Measurements from ENCODE around the gene SKP1. TPM values are rescaled to one million over a fixed set of nuclear protein-coding genes. Genes with fewer than 3 reads are reported as not detected.

SKP1 gene
- polyA plus RNA-seq, 3 donors = 681 to 900 (median 805) TPM

GRCh38 chr5:134103998-134104654 lies 72.6 kb downstream of the SKP1 start:
- DNase-seq (ENCODE audit: extremely low read depth in 1 of 11, low read depth in 9 of 11, low spot score in 4 of 11) = no peak

- no peak for DNase-seq (ENCODE audit: extremely low read depth in 1 of 11, low read depth in 9 of 11, low spot score in 4 of 11)
These were observed 73.4 kb downstream of the SKP1 start for GRCh38 chr5:134103397-134103796.

- DNase-seq (ENCODE audit: extremely low read depth in 1 of 11, low read depth in 9 of 11, low spot score in 4 of 11) = no peak
These were observed 74.9 kb downstream of the SKP1 start for GRCh38 chr5:134101686-134102439.

DNA sequence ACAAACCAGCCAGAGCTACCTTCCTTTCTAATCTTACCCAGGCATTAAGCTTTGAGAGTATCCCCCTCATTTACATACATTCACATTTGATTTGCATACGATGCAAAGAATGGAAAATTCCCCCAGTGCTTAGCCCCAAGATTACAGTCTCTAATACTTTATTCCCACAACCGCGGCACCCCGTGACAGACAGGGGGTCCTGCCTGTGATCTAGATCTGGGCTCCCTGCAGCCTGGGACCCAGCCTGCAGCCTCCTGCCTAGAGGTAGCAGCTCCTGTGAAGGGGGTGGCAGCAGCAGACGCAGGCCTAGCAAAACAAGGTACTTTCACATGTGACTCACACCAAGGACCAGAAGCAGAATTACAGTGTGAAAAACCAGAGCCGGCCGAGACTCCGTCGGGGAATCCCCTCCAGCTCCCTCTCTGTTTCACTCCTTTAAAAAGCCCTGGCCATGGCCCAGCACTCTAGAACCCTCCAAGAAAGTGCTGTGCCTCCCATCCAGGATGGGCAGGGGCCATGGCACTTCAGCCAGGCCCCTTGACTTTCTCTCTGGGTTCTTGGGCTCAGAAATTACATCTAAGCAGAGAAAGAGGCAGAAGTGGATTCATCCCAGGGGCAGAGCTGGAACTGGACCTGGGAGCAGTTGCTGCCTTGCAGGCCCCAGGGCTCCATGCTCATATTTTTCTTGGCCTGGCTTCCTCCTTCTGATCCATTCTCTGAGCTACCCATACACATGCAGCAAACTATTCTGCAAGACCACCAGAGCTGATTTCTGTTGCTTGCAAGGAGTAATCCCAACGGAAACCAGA lies 76.3 kb downstream of the SKP1 start:
- no peak for DNase-seq (ENCODE audit: extremely low read depth in 1 of 11, low read depth in 9 of 11, low spot score in 4 of 11)

DNA sequence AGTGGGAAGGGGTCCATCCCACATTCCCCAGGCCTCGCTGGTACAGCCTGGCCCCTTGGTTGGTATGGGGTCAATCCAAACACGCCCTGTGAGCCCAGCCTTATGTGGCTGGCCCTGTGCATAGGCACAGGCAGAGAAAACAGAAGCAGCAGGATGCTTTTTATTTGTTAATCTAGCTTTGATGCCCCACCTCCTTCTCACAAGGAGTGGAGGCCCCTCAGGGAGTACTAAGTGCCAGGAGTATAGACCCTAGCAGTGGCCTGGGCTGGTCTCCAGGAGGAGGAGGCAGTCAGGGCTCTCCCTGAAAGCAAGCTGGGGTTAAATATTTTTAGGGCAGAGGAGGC lies 76.8 kb downstream of the SKP1 start:
- no peak for DNase-seq (ENCODE audit: extremely low read depth in 1 of 11, low read depth in 9 of 11, low spot score in 4 of 11)

GRCh38 chr5:134099288-134099872 lies 77.4 kb downstream of the SKP1 start:
- DNase-seq (ENCODE audit: extremely low read depth in 1 of 11, low read depth in 9 of 11, low spot score in 4 of 11) = no peak

Other genes starting within 250 kb of the SKP1 start
- 100 to 1,000 TPM; 127 to 136 (median 135) TPM for gene C5orf15, start 208.3 kb downstream of the SKP1 start, polyA plus RNA-seq (ENCODE audit: insufficient read length in 3 of 3)
- gene VDAC1, start 172.0 kb downstream of the SKP1 start, polyA plus RNA-seq (ENCODE audit: insufficient read length in 3 of 3) = 100 to 1,000 TPM; 184 to 202 (median 187) TPM
- gene TCF7, start 62.3 kb downstream of the SKP1 start, polyA plus RNA-seq (ENCODE audit: insufficient read length in 3 of 3) = 10 to 100 TPM; 11.5 to 14.7 (median 14.4) TPM
- gene PPP2CA, start 49.1 kb upstream of the SKP1 start, polyA plus RNA-seq (ENCODE audit: insufficient read length in 3 of 3) = 100 to 1,000 TPM; 176 to 229 (median 220) TPM
- 1 to 10 TPM; 4.5 to 9.3 (median 7.7) TPM for gene CDKL3, start 190.2 kb upstream of the SKP1 start, polyA plus RNA-seq (ENCODE audit: insufficient read length in 3 of 3)
- 100 to 1,000 TPM; 111 to 143 (median 138) TPM for gene UBE2B, start 194.6 kb upstream of the SKP1 start, polyA plus RNA-seq (ENCODE audit: insufficient read length in 3 of 3)
- gene CDKN2AIPNL, start 234.9 kb upstream of the SKP1 start, polyA plus RNA-seq (ENCODE audit: insufficient read length in 3 of 3) = 10 to 100 TPM; 29.8 to 42.4 (median 31.8) TPM